Measurements from ENCODE around the gene ACADVL.

The ACADVL gene

GRCh38 chr17:7213895-7214299 lies 5.8 kb upstream of the ACADVL start:
- Histone ChIP-seq H3K79me2 (peaks cover 11% of the 10 kb centered on the region), H3K27ac (peak overlapping the region; percentile 71), H3K4me1 (peaks cover 31% of the 10 kb centered on the region)

DNA sequence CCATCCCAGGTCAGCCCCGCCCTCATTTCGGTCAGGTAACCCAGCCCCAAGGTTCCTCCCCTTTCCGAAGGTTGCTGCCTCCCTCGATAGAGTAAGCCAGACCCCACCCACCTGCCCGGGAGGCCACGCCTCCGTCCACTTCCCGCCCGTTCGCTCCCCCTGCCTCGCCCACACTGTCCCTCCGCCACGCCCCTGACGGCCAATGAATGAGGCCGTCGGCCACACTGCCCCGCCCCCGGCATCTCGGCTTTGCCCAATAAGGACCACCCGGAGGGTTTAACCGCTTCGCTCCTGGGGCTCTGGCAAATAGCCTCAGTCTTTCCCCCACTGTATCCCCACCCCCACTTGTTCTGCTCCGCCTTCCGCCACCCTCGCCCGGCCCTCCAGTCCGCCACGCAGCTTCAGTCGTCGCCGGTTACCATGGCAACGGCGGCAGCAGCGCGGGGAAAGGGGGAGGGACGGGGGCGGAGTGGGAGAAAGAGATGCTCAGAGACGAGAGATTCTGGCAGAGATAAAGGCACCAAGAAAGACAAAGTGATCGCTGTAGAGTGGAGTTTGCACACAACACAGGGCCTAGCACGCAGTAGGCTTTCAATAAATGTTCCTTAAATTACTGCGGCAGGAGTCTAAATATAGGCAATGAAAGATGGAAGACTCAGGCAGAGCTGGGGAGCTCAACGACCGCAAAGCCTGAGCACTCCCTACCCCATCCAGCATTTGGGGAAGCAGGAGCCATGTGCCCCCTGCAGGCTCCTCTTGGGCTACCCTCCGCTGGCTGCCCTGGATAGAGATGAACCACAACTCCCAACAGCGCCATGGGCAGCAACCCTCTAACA lies 5.2 kb upstream of the ACADVL start:
- Histone ChIP-seq H3K4me2 (ENCODE audit: low read length) (peak overlapping the region; percentile 71), H3K9me3 (ENCODE audit: control insufficient read depth, low read length) (no peaks in the 10 kb centered on the region), H3K4me1 (peaks cover 33% of the 10 kb centered on the region), H3K79me2 (peaks cover 11% of the 10 kb centered on the region), H3K36me3 (ENCODE audit: control insufficient read depth, insufficient read depth, low read length) (no peaks in the 10 kb centered on the region), H3K27ac (peak overlapping the region; percentile 71), H2AFZ (peak overlapping the region; percentile 63), H3K4me3 (ENCODE audit: low read depth, low read length) (peak overlapping the region; percentile 50), H3K27me3 (ENCODE audit: control insufficient read depth, insufficient read depth, low read length) (no peaks in the 10 kb centered on the region), H3K9ac (no peak overlapping the region)
- TF ChIP-seq CTCF (IDR thresholded peaks at IDR 0.05) = peak; percentile 64

More at GRCh38 chr17:7213895-7214299, 5.8 kb upstream of the ACADVL start:
- Histone ChIP-seq H3K9me3 (ENCODE audit: control insufficient read depth, low read length) (no peaks in the 10 kb centered on the region), H3K4me3 (ENCODE audit: low read depth, low read length) (peak overlapping the region; percentile 50), H3K27me3 (ENCODE audit: control insufficient read depth, insufficient read depth, low read length) (no peaks in the 10 kb centered on the region), H3K36me3 (ENCODE audit: control insufficient read depth, insufficient read depth, low read length) (no peaks in the 10 kb centered on the region), H3K9ac (no peak overlapping the region), H2AFZ (peak overlapping the region; percentile 31), H3K4me2 (ENCODE audit: low read length) (peak overlapping the region; percentile 71)
- TF ChIP-seq CTCF (IDR thresholded peaks at IDR 0.05) = peak; percentile 61

- H3K4me2 ChIP-seq (ENCODE audit: low read length) = peak overlapping the region; percentile 71
- H3K79me2 ChIP-seq = peaks cover 11% of the 10 kb centered on the region
- no peak overlapping the region for H3K9ac ChIP-seq
- H2AFZ ChIP-seq = no peak overlapping the region
- no peaks in the 10 kb centered on the region for H3K27me3 ChIP-seq (ENCODE audit: control insufficient read depth, insufficient read depth, low read length)
- no peaks in the 10 kb centered on the region for H3K36me3 ChIP-seq (ENCODE audit: control insufficient read depth, insufficient read depth, low read length)
- no peaks in the 10 kb centered on the region for H3K9me3 ChIP-seq (ENCODE audit: control insufficient read depth, low read length)
- TF ChIP-seq CTCF (IDR thresholded peaks at IDR 0.05) = no peak
- H3K4me1 ChIP-seq = peaks cover 33% of the 10 kb centered on the region
- H3K4me3 ChIP-seq (ENCODE audit: low read depth, low read length) = peak overlapping the region; percentile 50
- peak overlapping the region; percentile 71 for H3K27ac ChIP-seq
These were observed 4.6 kb upstream of the ACADVL start for GRCh38 chr17:7215136-7215638.

DNA sequence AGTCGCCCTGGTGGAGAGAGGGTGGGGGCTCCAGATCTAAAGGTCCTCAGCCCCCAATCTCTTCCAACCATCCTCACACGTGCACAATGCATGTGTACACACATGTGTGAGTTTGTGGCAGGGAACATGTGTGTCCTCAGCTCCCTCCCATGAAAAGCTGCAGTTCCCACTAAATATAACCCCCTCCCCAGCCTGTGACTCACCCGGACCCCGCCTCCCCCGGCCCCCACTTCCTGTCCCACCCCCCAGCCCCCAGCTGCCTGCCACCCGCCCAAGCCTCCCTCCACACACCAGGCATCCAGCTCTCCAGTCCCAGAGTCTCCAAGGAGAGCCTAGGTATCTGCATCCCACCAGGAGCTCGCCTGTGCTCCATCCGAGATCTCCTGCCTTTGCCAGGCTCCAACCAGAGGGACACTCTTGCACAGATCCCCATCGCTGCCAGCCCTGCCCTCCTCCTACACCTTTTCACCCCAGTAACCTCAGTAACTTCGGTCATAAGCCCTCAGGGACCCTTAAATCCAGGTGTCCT lies 4.0 kb upstream of the ACADVL start:
- Histone ChIP-seq H3K27me3 (ENCODE audit: control insufficient read depth, insufficient read depth, low read length) (no peaks in the 10 kb centered on the region), H3K36me3 (ENCODE audit: control insufficient read depth, insufficient read depth, low read length) (no peaks in the 10 kb centered on the region), H3K9me3 (ENCODE audit: control insufficient read depth, low read length) (no peaks in the 10 kb centered on the region), H2AFZ (no peak overlapping the region), H3K4me2 (ENCODE audit: low read length) (peak overlapping the region; percentile 89), H3K9ac (no peak overlapping the region), H3K79me2 (peaks cover 11% of the 10 kb centered on the region), H3K4me1 (peaks cover 33% of the 10 kb centered on the region), H3K4me3 (ENCODE audit: low read depth, low read length) (peak overlapping the region; percentile 54), H3K27ac (peak overlapping the region; percentile 74)
- TF ChIP-seq CTCF (IDR thresholded peaks at IDR 0.05) = no peak

All from parathyroid adenoma (tissue), 2 donors.